Right lobe of liver (tissue), 4 donors: ENCODE results near the gene APOC3.

Experiments
- CTCF ChIP-seq, 4 donors: fragments of 200-600 bp in 3 of 4; fragments of 450-650 bp in 1 of 4; IDR thresholded peaks; one replicate each; pipeline versions ENCODE4 v1.5.1 to v1.8.0; 2016 to 2022; ENCODE audit warnings: antibody characterized with exemption in 4 of 4, mild to moderate bottlenecking in 2 of 4
- POLR2A ChIP-seq: fragments of 450-650 bp; IDR thresholded peaks from one replicate; pipeline ENCODE4 v1.6.1; 2017; ENCODE audit warnings: antibody characterized with exemption, mild to moderate bottlenecking
- donor health status: DM: no; HTN: no; CAD: no.
- donor health status: DM: no; HTN: no; CAD: no.
- donor health status: DM: no; HTN: yes; CAD: no.

GRCh38 chr11:116865696-116866095, 36.0 kb downstream of the APOC3 start:
- no peak for TF ChIP-seq CTCF (IDR thresholded peaks at IDR 0.05)
- TF ChIP-seq POLR2A = no peak
